Stomach (tissue), 4 donors: ENCODE results near the gene FAM117A.

ENCODE experiments used
- EP300 ChIP-seq: sonication (generic); formaldehyde crosslinking; IDR thresholded peaks from one replicate; pipeline ENCODE4 v1.6.1; 2017; ENCODE audit warnings: antibody characterized with exemption
- POLR2A ChIP-seq, 4 donors: fragments of 450-650 bp; IDR thresholded peaks; one replicate each; pipeline ENCODE4 v1.6.1; 2016; ENCODE audit warnings: antibody characterized with exemption in 4 of 4, control low read depth in 2 of 4, mild to moderate bottlenecking in 1 of 4, moderate library complexity in 1 of 4
- POLR2AphosphoS5 ChIP-seq, 3 donors: sonication (generic); formaldehyde crosslinking; IDR thresholded peaks; one replicate each; pipeline ENCODE4 v1.6.1; 2016; ENCODE audit warnings: antibody characterized with exemption in 3 of 3
- TF ChIP-seq, protein P1 (sequence below), 7 experiments: fragments of 450-650 bp in 4 of 7; fragments of 200-600 bp in 3 of 7; sonication (generic) in 3 of 7; IDR thresholded peaks; one replicate each; pipeline ENCODE4 v1.5.1; 2016 to 2019; ENCODE audit warnings: antibody characterized with exemption in 7 of 7, control low read depth in 2 of 7, mild to moderate bottlenecking in 1 of 7

DNA sequence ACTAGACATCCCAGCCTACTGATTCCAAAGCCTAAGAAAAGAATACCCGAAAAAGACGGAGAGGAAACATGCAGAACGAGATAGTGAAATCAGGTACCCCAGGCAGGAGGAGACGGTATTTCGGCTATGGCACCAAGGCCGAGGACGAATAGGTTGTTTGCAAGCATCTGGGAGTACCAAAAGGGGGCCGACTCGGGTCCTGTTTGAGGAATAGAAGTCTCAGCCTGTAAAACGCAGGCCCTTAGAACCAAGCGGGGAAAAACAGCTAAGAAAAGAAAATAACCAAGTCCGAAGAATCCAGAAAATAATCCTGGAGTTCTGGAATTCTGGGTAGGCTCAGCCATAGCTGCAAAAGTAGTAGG lies 56.7 kb downstream of the FAM117A start:
- TF ChIP-seq EP300 (no peak), POLR2A (IDR thresholded peaks at IDR 0.05) (no peak), POLR2AphosphoS5 (IDR thresholded peaks at IDR 0.05) (no peak)
- TF ChIP-seq, protein P1, sequence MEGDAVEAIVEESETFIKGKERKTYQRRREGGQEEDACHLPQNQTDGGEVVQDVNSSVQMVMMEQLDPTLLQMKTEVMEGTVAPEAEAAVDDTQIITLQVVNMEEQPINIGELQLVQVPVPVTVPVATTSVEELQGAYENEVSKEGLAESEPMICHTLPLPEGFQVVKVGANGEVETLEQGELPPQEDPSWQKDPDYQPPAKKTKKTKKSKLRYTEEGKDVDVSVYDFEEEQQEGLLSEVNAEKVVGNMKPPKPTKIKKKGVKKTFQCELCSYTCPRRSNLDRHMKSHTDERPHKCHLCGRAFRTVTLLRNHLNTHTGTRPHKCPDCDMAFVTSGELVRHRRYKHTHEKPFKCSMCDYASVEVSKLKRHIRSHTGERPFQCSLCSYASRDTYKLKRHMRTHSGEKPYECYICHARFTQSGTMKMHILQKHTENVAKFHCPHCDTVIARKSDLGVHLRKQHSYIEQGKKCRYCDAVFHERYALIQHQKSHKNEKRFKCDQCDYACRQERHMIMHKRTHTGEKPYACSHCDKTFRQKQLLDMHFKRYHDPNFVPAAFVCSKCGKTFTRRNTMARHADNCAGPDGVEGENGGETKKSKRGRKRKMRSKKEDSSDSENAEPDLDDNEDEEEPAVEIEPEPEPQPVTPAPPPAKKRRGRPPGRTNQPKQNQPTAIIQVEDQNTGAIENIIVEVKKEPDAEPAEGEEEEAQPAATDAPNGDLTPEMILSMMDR (IDR thresholded peaks at IDR 0.05), result no peak
